HUES64 (cell line): ENCODE results near the gene FOXP1.

Experiments used
- H3K27ac ChIP-seq: 2 replicates; pipeline ENCODE4 v1.7.0; 2013; ENCODE audit warnings: low read depth, low read length, inconsistent platforms
- H3K27me3 ChIP-seq: 2 replicates; pipeline ENCODE4 v1.6.1; 2013; ENCODE audit warnings: mild to moderate bottlenecking, low read length; ENCODE audit not compliant: insufficient read depth
- H3K36me3 ChIP-seq: 2 replicates; pipeline ENCODE4 v1.6.1; 2013; ENCODE audit warnings: mild to moderate bottlenecking, low read length; ENCODE audit not compliant: insufficient read depth
- H3K4me1 ChIP-seq: 2 replicates; pipeline ENCODE4 v1.6.1; 2013; ENCODE audit warnings: mild to moderate bottlenecking, low read length, moderate library complexity; ENCODE audit not compliant: insufficient read depth
- H3K4me3 ChIP-seq: 2 replicates; pipeline ENCODE4 v1.5.1; 2013; ENCODE audit warnings: mild to moderate bottlenecking, low read length, moderate library complexity
- H3K9ac ChIP-seq: 2 replicates; pipeline ENCODE4 v1.6.1; 2013; ENCODE audit warnings: mild to moderate bottlenecking, low read depth, low read length
- H3K9me3 ChIP-seq: 2 replicates; pipeline ENCODE4 v1.6.1; 2013; ENCODE audit warnings: low read depth, low read length; ENCODE audit not compliant: insufficient read depth
- WGBS: fragments of 150-250, 120-280 bp; methylation state at CpG from one replicate; pipeline ENCODE4 v1.1.7; 2013; ENCODE audit warnings: missing lambda C conversion rate; 5-methylcytosine and 5-hydroxymethylcytosine counted together

Gene FOXP1

GRCh38 chr3:71360180-71360579 lies 223.3 kb downstream of the FOXP1 start:
- H3K36me3 ChIP-seq = no peaks in the 10 kb centered on the region
- H3K27me3 ChIP-seq = no peaks in the 10 kb centered on the region
- H3K4me3 ChIP-seq = no peak overlapping the region
- no peaks in the 10 kb centered on the region for H3K9me3 ChIP-seq
- H3K27ac ChIP-seq = no peak overlapping the region
- WGBS = 96% methylated on average over 4 of the region's 4 CpGs
- no peak overlapping the region for H3K9ac ChIP-seq
- H3K4me1 ChIP-seq = no peaks in the 10 kb centered on the region

- Histone ChIP-seq H3K27me3 (no peaks in the 10 kb centered on the region), H3K4me1 (no peaks in the 10 kb centered on the region)
- 95% methylated on average over 8 of the region's 8 CpGs for WGBS
Observed at GRCh38 chr3:71358243-71358642, 225.3 kb downstream of the FOXP1 start.

GRCh38 chr3:71356265-71356664 lies 227.3 kb downstream of the FOXP1 start:
- no peaks in the 10 kb centered on the region for H3K27me3 ChIP-seq
- no peak overlapping the region for H3K9ac ChIP-seq
- H3K27ac ChIP-seq = no peak overlapping the region
- no peaks in the 10 kb centered on the region for H3K4me1 ChIP-seq
- no peaks in the 10 kb centered on the region for H3K9me3 ChIP-seq
- 94% methylated on average over 6 of the region's 6 CpGs for WGBS
- no peak overlapping the region for H3K4me3 ChIP-seq
- no peaks in the 10 kb centered on the region for H3K36me3 ChIP-seq

More at GRCh38 chr3:71358243-71358642, 225.3 kb downstream of the FOXP1 start:
- Histone ChIP-seq H3K4me3 (no peak overlapping the region), H3K36me3 (no peaks in the 10 kb centered on the region), H3K9ac (no peak overlapping the region), H3K27ac (no peak overlapping the region), H3K9me3 (no peaks in the 10 kb centered on the region)

GRCh38 chr3:71355862-71356261 lies 227.7 kb downstream of the FOXP1 start:
- Histone ChIP-seq H3K27me3 (no peaks in the 10 kb centered on the region), H3K9me3 (no peaks in the 10 kb centered on the region), H3K4me3 (no peak overlapping the region), H3K36me3 (no peaks in the 10 kb centered on the region), H3K27ac (no peak overlapping the region), H3K9ac (no peak overlapping the region), H3K4me1 (no peaks in the 10 kb centered on the region)
- 95% methylated on average over 7 of the region's 7 CpGs for WGBS

GRCh38 chr3:71355037-71355436 lies 228.5 kb downstream of the FOXP1 start:
- Histone ChIP-seq H3K4me3 (no peak overlapping the region), H3K9ac (no peak overlapping the region), H3K27ac (no peak overlapping the region), H3K4me1 (no peaks in the 10 kb centered on the region), H3K9me3 (no peaks in the 10 kb centered on the region), H3K36me3 (no peaks in the 10 kb centered on the region), H3K27me3 (no peaks in the 10 kb centered on the region)
- 96% methylated on average over 5 of the region's 5 CpGs for WGBS

- H3K4me3 ChIP-seq = no peak overlapping the region
- no peak overlapping the region for H3K27ac ChIP-seq
- no peaks in the 10 kb centered on the region for H3K9me3 ChIP-seq
- no peaks in the 10 kb centered on the region for H3K4me1 ChIP-seq
- H3K36me3 ChIP-seq = no peaks in the 10 kb centered on the region
- 95% methylated on average over 4 of the region's 4 CpGs for WGBS
- H3K27me3 ChIP-seq = no peaks in the 10 kb centered on the region
- H3K9ac ChIP-seq = no peak overlapping the region
Observed at GRCh38 chr3:71351403-71352149, 232.0 kb downstream of the FOXP1 start.

GRCh38 chr3:71350998-71351397 lies 232.5 kb downstream of the FOXP1 start:
- H3K4me3 ChIP-seq = no peak overlapping the region
- H3K9ac ChIP-seq = no peak overlapping the region
- H3K27me3 ChIP-seq = no peaks in the 10 kb centered on the region
- H3K4me1 ChIP-seq = no peaks in the 10 kb centered on the region
- H3K27ac ChIP-seq = no peak overlapping the region
- 93% methylated on average over 4 of the region's 4 CpGs for WGBS
- H3K9me3 ChIP-seq = no peaks in the 10 kb centered on the region
- H3K36me3 ChIP-seq = no peaks in the 10 kb centered on the region

GRCh38 chr3:71348831-71349230 lies 234.7 kb downstream of the FOXP1 start:
- Histone ChIP-seq H3K27me3 (no peaks in the 10 kb centered on the region), H3K4me1 (no peaks in the 10 kb centered on the region), H3K9me3 (no peaks in the 10 kb centered on the region), H3K36me3 (no peaks in the 10 kb centered on the region), H3K27ac (no peak overlapping the region), H3K4me3 (no peak overlapping the region), H3K9ac (no peak overlapping the region)
- 99% methylated on average over 2 of the region's 2 CpGs for WGBS

GRCh38 chr3:71348001-71348632 lies 235.4 kb downstream of the FOXP1 start:
- Histone ChIP-seq H3K27me3 (no peaks in the 10 kb centered on the region), H3K27ac (no peak overlapping the region), H3K9me3 (no peaks in the 10 kb centered on the region), H3K4me3 (no peak overlapping the region), H3K36me3 (no peaks in the 10 kb centered on the region), H3K4me1 (no peaks in the 10 kb centered on the region), H3K9ac (no peak overlapping the region)
- 83% methylated on average over 8 of the region's 9 CpGs for WGBS

GRCh38 chr3:71346061-71346460 lies 237.5 kb downstream of the FOXP1 start:
- H3K9ac ChIP-seq = no peak overlapping the region
- H3K27ac ChIP-seq = no peak overlapping the region
- H3K36me3 ChIP-seq = no peaks in the 10 kb centered on the region
- no peaks in the 10 kb centered on the region for H3K4me1 ChIP-seq
- no peak overlapping the region for H3K4me3 ChIP-seq
- 95% methylated on average over 4 of the region's 4 CpGs for WGBS
- H3K27me3 ChIP-seq = no peaks in the 10 kb centered on the region
- no peaks in the 10 kb centered on the region for H3K9me3 ChIP-seq

GRCh38 chr3:71345429-71346040 lies 238.0 kb downstream of the FOXP1 start:
- H3K4me3 ChIP-seq = no peak overlapping the region
- WGBS = 92% methylated on average over 5 of the region's 5 CpGs
- H3K27me3 ChIP-seq = no peaks in the 10 kb centered on the region

More at GRCh38 chr3:71345429-71346040, 238.0 kb downstream of the FOXP1 start:
- Histone ChIP-seq H3K9ac (no peak overlapping the region), H3K27ac (no peak overlapping the region), H3K9me3 (no peaks in the 10 kb centered on the region), H3K36me3 (no peaks in the 10 kb centered on the region), H3K4me1 (no peaks in the 10 kb centered on the region)
